Fibroblast of lung (primary cell): ENCODE measurements around the gene MFN2. TPM values are rescaled to one million over a fixed set of nuclear protein-coding genes. Genes with fewer than 3 reads are reported as not detected.
A peak's percentile ranks its signal among the peaks of the same experiment; 100 is the strongest.
"Not testable (repeated sequence)": the region's sequence is repeated elsewhere in the genome, so short reads cannot be mapped to it uniquely, and the experiment has no call there.

Source experiments
- DNase-seq, 2 donors: peaks; one replicate each; pipeline versions ENCODE4 v3.0.0 to v3.0.0-alpha.2; 2010; ENCODE audit warnings: low read depth in 2 of 2
- H2AFZ ChIP-seq: 2 replicates; pipeline ENCODE4 v1.5.1; 2012; ENCODE audit warnings: low read length, control low read depth, inconsistent platforms
- H3K27ac ChIP-seq: 2 replicates; pipeline ENCODE4 v1.5.1; 2011; ENCODE audit warnings: low read length, control low read depth; ENCODE audit not compliant: insufficient read depth
- H3K27me3 ChIP-seq: 2 replicates; pipeline ENCODE4 v1.5.1; 2011; ENCODE audit warnings: mild to moderate bottlenecking, low read length; ENCODE audit not compliant: control insufficient read depth, insufficient read depth
- H3K36me3 ChIP-seq: 2 replicates; pipeline ENCODE4 v1.5.1; 2011; ENCODE audit warnings: low read length; ENCODE audit not compliant: control insufficient read depth, insufficient read depth
- H3K4me1 ChIP-seq: 2 replicates; pipeline ENCODE4 v1.5.1; 2011; ENCODE audit warnings: low read length; ENCODE audit not compliant: control insufficient read depth, insufficient read depth; ENCODE audit errors: extremely low read depth
- H3K4me2 ChIP-seq: 2 replicates; pipeline ENCODE4 v1.5.1; 2011; ENCODE audit warnings: low read length, control low read depth; ENCODE audit not compliant: insufficient read depth; ENCODE audit errors: extremely low read depth
- H3K4me3 ChIP-seq, 4 experiments: fragments of 200-600 bp in 1 of 4; sonication (generic) in 1 of 4; replicated peaks in 1 of 4; 2 replicates each; pipeline ENCODE4 v1.5.1; 2011 to 2016; ENCODE audit warnings: low read length in 4 of 4, low read depth in 3 of 4, mild to moderate bottlenecking in 3 of 4, control low read depth in 2 of 4, inconsistent platforms in 1 of 4, mixed read lengths in 1 of 4; ENCODE audit not compliant: insufficient read depth in 1 of 4; ENCODE audit errors: control extremely low read depth in 1 of 4
- H3K79me2 ChIP-seq: 2 replicates; pipeline ENCODE4 v1.5.1; 2012; ENCODE audit warnings: mild to moderate bottlenecking, low read length, inconsistent platforms; ENCODE audit not compliant: control insufficient read depth, insufficient read depth
- H3K9ac ChIP-seq: 2 replicates; pipeline ENCODE4 v1.5.1; 2011; ENCODE audit warnings: mild to moderate bottlenecking, low read length, control low read depth; ENCODE audit not compliant: insufficient read depth
- H3K9me3 ChIP-seq: 2 replicates; pipeline ENCODE4 v1.5.1; 2012; ENCODE audit warnings: low read depth, low read length; ENCODE audit not compliant: control insufficient read depth, insufficient read depth
- H4K20me1 ChIP-seq: 2 replicates; pipeline ENCODE4 v1.5.1; 2011; ENCODE audit warnings: low read length; ENCODE audit not compliant: control insufficient read depth, insufficient read depth; ENCODE audit errors: extremely low read depth
- EZH2 ChIP-seq: IDR thresholded peaks from 2 replicates; pipeline ENCODE4 v1.5.1; 2012; ENCODE audit warnings: low read length, control low read depth, mild to moderate bottlenecking; ENCODE audit errors: missing control alignments
- polyA plus RNA-seq, 2 donors: library from polyadenylated mRNA; depleted of rRNA in 1 of 2; stranded (reverse) in 1 of 2; unstranded in 1 of 2; fragments of >200 nt; gene quantifications; 2 replicates each; pipeline ENCODE4 v1.2.1, GENCODE V29; 2011 to 2012; ENCODE audit warnings: missing spikeins in 1 of 2
- total RNA-seq: library from RNA; depleted of rRNA; stranded (reverse); fragments of >200 nt; gene quantifications from 2 replicates; pipeline ENCODE4 v1.2.1, GENCODE V29; 2014
- TF ChIP-seq, protein P1 (sequence below), 2 donors: IDR thresholded peaks in 1 of 2; conservative IDR thresholded peaks in 1 of 2; 1 replicate in 1 of 2; 2 replicates in 1 of 2; pipeline ENCODE4 v1.5.1; 2011 to 2012; ENCODE audit warnings: low read length in 2 of 2, control low read depth in 1 of 2, inconsistent platforms in 1 of 2, low read depth in 1 of 2, mild to moderate bottlenecking in 1 of 2

MFN2 gene
- total and polyA plus RNA-seq, 2 donors (not counting 1 experiment from before 2014, with no cell fraction given), result 50.6 to 52.5 TPM

DNA sequence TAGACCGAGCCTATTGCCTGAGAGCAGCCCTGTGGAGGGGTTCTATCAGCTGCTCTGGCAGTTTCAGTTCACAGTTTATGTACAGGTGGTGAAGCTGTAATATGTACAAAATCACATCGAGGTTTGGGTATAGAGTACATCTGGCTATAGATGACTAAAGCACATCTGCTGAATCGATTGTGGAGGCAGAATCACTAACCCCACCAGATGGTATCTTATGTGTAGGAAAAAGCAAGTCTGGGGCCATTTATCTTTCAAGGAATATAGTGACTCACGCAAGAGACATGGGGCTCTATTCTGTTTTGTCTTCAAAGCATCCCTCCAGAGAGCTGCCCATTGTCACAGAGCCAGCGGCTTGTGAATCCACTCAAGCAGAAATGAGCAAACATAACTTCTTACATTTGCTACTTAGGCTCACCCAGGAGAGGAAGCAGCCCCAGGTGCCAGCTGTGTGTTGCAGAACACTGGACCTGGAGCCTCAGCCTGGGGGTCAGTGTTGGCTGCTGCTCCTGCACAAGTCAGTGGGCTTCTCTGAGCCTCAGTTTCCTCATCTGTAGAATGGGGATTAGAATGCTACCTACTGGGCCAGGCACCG lies 60.3 kb downstream of the MFN2 start:
- no peaks in the 10 kb centered on the region for H3K79me2 ChIP-seq
- peak; percentile 84 to 97 for DNase-seq
- no peaks in the 10 kb centered on the region for H4K20me1 ChIP-seq
- no peak overlapping the region for H2AFZ ChIP-seq
- H3K27me3 ChIP-seq, result no peaks in the 10 kb centered on the region
- H3K4me1 ChIP-seq, result peaks cover 2% of the 10 kb centered on the region
- H3K9me3 ChIP-seq, result no peaks in the 10 kb centered on the region
- no peaks in the 10 kb centered on the region for H3K36me3 ChIP-seq
- TF ChIP-seq, protein P1, sequence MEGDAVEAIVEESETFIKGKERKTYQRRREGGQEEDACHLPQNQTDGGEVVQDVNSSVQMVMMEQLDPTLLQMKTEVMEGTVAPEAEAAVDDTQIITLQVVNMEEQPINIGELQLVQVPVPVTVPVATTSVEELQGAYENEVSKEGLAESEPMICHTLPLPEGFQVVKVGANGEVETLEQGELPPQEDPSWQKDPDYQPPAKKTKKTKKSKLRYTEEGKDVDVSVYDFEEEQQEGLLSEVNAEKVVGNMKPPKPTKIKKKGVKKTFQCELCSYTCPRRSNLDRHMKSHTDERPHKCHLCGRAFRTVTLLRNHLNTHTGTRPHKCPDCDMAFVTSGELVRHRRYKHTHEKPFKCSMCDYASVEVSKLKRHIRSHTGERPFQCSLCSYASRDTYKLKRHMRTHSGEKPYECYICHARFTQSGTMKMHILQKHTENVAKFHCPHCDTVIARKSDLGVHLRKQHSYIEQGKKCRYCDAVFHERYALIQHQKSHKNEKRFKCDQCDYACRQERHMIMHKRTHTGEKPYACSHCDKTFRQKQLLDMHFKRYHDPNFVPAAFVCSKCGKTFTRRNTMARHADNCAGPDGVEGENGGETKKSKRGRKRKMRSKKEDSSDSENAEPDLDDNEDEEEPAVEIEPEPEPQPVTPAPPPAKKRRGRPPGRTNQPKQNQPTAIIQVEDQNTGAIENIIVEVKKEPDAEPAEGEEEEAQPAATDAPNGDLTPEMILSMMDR (conservative IDR thresholded peaks at IDR 0.05 in 1 of 2, IDR thresholded peaks at IDR 0.05 in 1 of 2; ENCODE audit: low read depth in 1 of 2, low read length in 2 of 2), result no peak
- no peak for TF ChIP-seq EZH2
- no peak overlapping the region for H3K9ac ChIP-seq
- no peak overlapping the region for H3K27ac ChIP-seq
- no peak overlapping the region for H3K4me2 ChIP-seq
- H3K4me3 ChIP-seq, result no peak overlapping the region

DNA sequence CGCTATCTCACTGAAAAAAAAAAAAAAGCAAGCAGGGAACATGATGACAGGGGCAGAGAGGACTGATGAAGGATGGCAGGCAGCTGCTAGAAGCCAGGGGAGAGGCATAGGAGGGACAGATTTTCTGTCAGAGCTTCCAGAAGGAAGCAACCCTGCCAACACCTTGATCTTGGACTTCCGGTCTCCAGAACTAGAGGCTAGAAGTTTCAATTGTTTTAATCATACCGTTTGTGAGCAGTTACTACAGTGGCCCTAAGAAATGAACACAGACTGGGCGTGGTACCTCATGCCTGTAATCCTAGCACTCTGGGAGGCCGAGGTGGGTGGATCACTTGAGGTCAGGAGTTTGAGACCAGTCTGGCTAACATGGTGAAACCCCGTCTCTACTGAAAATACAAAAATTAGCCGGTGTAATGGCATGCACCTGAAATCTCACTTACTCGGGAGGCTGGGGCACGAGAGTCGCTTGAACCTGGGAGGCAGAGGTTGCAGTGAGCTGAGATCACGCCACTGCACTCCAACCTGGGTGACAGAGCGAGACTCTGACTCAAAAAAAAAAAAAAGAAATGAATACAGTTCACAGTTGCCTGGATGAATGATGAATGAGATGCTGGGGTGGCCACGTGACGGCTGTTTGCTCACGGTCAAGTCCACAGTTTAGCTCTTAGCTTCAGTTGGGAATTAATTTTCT lies 64.1 kb downstream of the MFN2 start:
- peak; percentile 33 to 55 for DNase-seq

DNA sequence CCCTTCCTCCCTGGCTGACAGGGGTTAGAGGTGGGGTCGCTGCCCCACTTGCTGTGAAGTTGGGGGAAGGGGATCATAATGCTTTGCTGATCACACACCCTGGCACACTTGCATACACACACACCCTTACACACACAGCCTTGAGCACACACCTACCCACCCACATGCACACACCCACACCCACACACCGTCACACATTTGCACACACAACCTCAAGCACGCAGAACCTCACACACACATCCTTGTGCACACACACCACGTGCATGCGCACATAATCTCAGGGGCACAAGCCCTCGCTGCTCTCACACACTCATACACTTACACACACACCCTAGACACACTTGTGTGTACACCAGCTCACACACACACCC lies 66.5 kb downstream of the MFN2 start:
- no peak for TF ChIP-seq EZH2
- TF ChIP-seq, protein P1 (conservative IDR thresholded peaks at IDR 0.05 in 1 of 2, IDR thresholded peaks at IDR 0.05 in 1 of 2; ENCODE audit: low read depth in 1 of 2, low read length in 2 of 2), result no peak
- no peak for DNase-seq
- no peaks in the 10 kb centered on the region for H3K4me1 ChIP-seq
- H3K4me2 ChIP-seq, result no peak overlapping the region
- H3K9me3 ChIP-seq, result no peaks in the 10 kb centered on the region
- H2AFZ ChIP-seq, result no peak overlapping the region
- H3K27me3 ChIP-seq, result peaks cover 4% of the 10 kb centered on the region
- no peak overlapping the region for H3K9ac ChIP-seq
- H4K20me1 ChIP-seq, result no peaks in the 10 kb centered on the region
- no peak overlapping the region for H3K4me3 ChIP-seq
- no peaks in the 10 kb centered on the region for H3K36me3 ChIP-seq
- no peaks in the 10 kb centered on the region for H3K79me2 ChIP-seq
- no peak overlapping the region for H3K27ac ChIP-seq

More for the DNA sequence above, 64.1 kb downstream of the MFN2 start:
- not testable (repeated sequence) for H3K36me3 ChIP-seq, H4K20me1 ChIP-seq, H3K9ac ChIP-seq, H3K27me3 ChIP-seq, H2AFZ ChIP-seq, H3K79me2 ChIP-seq, H3K4me3 ChIP-seq, H3K4me1 ChIP-seq, H3K9me3 ChIP-seq, H3K27ac ChIP-seq
- H3K4me2 ChIP-seq, result peak overlapping the region; percentile 35
